GM19239 (cell line): ENCODE measurements around the gene SERPINB6.
"Not testable (repeated sequence)": the region's sequence is repeated elsewhere in the genome, so short reads cannot be mapped to it uniquely, and the experiment has no call there.

Source experiments
- DNase-seq: peaks from one replicate; pipeline ENCODE4 v3.0.0; 2011; ENCODE audit warnings: low spot score; ENCODE audit not compliant: insufficient read length
- FAIRE-seq: peaks from 2 replicates; lab custom pipeline; 2011; peaks lifted over from hg19 to GRCh38; lab: Jason Lieb, UNC

Gene SERPINB6

DNA sequence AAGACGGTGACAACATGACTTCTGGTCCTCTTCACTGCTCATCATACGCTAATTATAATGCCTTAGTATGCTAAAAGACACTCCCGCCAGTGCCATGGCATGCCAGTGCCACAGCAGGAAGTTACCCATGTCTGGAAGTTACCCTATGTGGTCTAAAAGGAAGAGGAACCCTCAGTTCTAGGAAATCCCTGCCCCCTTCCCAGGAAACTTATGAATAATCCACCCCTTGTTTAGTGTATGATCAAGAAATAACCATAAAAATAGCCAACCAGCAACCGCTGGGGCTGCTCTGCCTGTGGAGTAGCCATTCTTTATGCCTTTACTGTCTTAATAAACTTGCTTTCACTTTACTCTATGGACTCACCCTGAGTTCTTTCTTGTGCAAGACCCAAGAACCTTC lies 52.4 kb downstream of the SERPINB6 start:
- DNase-seq (no peak), FAIRE-seq (peak; percentile 59)

DNA sequence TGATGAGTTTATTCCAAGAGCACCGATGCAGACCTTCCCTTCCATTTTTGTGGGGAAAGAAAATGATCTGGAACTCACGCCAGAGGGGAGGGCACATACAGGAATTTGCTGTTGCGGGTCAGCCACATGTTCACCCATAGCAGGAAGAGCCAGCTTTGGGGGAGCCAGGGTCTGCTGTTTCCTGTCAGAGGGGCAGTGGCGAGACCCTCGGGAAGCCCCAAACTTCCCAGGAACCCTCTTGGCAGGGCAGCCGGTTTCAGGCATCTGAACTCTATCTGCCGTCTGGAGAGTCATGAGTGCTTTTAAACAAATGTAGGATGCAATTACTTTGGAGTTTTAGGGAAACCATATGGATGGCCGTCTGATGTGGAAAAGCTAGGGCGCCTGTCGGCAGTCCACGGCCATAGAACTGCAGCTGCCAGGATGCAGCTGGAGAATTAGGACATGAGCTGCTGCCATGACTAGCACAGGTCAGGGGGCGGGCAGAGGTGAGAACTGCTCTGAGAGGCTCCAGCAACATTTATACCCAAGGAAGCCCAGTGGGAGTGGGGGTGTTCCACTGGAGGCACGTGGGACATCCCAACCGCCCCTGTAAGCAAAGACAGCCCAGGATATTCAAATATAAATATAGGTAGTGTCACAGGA lies 53.4 kb downstream of the SERPINB6 start:
- DNase-seq (no peak), FAIRE-seq (no peak)

DNA sequence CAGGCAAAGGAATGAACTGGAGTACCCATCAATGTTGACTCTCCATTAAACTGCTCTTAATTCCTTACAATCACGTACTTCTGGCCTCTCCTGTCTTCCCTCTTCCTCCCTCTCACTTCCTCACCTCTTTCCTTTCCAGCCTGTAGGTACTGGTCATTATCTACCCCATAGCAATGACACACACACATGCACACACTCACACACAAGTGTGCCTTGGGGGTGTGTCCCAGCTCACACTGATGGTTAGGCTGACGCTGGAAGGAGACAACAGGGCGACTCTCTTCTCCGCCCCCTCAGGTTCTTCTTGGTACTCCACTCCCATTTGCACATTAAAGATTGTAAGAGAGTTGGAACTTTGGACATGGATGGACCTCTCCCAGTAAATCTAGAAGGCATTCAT lies 54.3 kb downstream of the SERPINB6 start:
- DNase-seq: no peak
- no peak for FAIRE-seq

DNA sequence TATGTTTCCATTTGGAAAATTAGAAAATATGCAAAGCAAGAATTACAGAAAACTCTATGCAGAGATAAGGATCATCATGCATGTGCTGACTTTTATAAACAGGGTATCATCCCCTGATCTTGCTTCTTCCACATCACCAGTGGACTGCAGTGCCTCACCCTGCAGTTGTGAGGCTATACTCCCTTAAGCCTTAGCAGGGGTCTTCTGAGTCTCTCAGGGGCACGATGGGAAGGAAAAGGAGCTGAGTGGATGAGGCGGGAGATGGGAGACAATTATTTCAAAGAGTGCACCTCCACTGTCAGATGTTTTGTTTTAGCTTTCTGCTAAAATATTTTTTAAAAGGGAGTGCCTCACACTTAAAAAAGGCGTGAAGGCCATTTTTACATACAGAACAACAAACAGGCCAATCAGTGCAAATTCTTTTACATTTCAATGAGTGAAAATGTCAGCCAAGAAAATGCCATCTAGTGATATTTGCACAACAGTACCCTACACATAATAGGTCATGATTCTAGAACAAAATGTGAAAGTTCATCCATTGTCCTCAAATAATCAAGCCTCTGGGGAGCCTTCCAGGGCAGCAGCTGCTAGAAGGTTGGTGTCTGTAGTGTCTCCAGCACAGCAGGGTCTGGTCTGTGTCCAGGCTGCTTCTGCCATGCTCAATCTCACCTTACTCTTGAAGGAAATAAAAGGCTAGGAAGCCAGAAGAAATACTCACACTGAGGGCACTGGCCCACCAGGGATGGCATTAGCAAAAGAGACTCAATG lies 55.0 kb downstream of the SERPINB6 start:
- FAIRE-seq: no peak
- DNase-seq: no peak

- DNase-seq (no peak), FAIRE-seq (no peak)
These were observed 56.2 kb downstream of the SERPINB6 start for GRCh38 chr6:2915150-2915549.

GRCh38 chr6:2914318-2914660 lies 57.1 kb downstream of the SERPINB6 start:
- no peak for FAIRE-seq

GRCh38 chr6:2913621-2914317 lies 57.6 kb downstream of the SERPINB6 start:
- DNase-seq: no peak

More at GRCh38 chr6:2914318-2914660, 57.1 kb downstream of the SERPINB6 start:
- DNase-seq: no peak

GRCh38 chr6:2911171-2911570 lies 60.2 kb downstream of the SERPINB6 start:
- peak; percentile 53 for FAIRE-seq
- no peak for DNase-seq

More at GRCh38 chr6:2913621-2914317, 57.6 kb downstream of the SERPINB6 start:
- FAIRE-seq: no peak

GRCh38 chr6:2909718-2910117 lies 61.6 kb downstream of the SERPINB6 start:
- DNase-seq (no peak), FAIRE-seq (no peak)

GRCh38 chr6:2909051-2909606 lies 62.2 kb downstream of the SERPINB6 start:
- DNase-seq, FAIRE-seq: not testable (repeated sequence)

GRCh38 chr6:2908516-2908915 lies 62.9 kb downstream of the SERPINB6 start:
- DNase-seq, FAIRE-seq: not testable (repeated sequence)

DNA sequence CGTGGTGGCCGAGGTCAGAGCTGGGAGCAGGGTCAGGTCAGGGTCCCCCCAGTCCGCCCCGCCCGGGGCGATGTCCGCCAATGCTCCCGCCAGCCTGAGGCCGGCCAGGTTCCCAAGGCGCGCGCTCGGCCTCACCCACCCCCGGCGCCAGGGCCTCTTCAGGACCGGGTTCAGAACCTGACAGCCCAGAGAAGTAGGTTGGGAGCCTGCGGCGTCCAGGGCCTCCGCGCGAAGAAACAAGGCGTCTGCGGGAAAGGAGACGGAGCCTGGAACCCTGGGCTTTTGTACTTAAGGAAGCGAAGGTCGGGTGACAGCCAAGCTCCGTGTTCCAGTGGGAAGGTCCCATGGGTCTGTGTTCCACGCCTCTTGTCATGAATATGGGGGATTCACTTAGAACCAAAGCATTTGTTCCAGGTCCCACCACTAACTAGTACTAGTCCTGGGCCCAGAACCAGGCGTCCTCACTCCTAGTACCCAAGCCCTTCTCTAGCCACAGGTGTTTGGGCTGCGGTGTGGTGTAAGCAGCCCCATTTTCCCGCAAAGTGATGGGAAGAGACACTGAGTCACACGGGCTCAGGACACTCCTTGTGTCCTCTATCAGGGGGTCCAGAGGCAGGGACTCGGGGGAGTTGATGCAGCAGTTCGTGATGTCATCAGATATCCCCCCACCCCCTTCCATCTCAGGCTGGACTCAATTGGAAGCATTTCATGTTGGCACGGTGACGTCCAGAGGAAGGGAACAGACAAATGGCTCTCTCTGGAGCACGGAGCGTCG lies 67.8 kb downstream of the SERPINB6 start:
- peak; percentile 47 for FAIRE-seq

DNA sequence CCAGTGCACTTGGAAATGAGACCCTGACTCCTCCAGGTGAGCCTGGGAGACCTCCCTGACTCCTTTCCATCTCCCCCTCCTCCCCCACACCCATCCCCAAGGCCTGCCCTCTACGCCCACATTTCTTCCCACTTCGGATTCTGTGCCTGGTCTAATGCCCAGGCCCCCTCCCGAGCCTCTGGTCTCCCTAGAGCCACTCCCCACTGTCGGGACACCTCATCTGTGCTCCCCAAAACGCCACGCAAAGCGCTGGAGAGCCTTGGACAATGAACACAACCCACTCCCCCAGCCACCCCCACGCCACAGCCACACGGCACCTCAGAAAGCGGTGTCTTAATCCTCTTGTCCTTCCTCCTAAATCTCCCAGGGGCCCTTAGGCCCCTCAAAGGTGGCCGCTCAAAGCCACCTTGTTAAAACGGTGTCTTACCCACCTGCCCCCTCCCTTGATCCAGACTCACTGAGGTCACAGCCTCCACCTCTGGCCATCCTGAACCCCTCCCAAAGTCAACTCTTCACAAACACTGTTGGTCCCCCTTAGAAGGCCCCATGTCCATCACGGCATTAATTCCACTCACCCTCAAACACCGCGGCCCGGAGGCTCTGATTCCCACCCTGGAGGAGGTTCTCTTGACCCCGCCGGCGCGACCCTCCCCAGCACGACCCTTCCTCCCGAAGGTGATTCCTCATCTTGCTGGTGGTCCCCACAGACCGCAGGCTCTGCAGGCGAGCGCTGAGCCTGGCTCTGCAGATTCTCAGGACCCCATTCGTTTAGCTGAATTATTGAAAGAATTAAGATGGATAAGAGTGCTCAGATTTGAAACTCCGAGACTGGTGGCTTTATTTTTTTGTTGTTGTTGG lies 69.5 kb downstream of the SERPINB6 start:
- not testable (repeated sequence) for FAIRE-seq, DNase-seq

More for the DNA sequence above, 67.8 kb downstream of the SERPINB6 start:
- DNase-seq: not testable (repeated sequence)

- DNase-seq (no peak), FAIRE-seq (peak; percentile 66)
These were observed 70.3 kb downstream of the SERPINB6 start for GRCh38 chr6:2900821-2901644.

GRCh38 chr6:2900221-2900807 lies 71.1 kb downstream of the SERPINB6 start:
- peak; percentile 49 for FAIRE-seq
- no peak for DNase-seq

DNA sequence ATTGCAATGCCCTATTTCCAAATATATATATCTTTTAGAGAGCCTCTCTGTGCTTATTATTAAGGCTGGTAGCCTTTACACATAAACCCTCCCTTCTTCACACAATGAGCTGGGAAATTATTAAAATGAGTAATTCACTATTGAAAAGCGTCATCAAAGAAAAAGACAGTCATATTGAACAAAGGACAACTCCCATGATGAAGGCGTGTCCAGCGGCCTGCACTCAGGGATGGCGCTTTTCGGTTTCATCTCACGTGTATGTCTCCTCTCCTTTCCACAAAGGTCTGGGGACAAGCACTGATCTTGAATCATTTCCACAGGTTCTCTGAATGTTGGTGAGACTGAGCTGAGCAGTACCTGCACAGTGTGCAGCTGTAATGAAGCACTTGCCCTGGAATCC lies 71.8 kb downstream of the SERPINB6 start:
- DNase-seq (no peak), FAIRE-seq (peak; percentile 80)
